Activated naive CD8-positive, alpha-beta T cell treated with anti-CD3 and anti-CD28 coated beads, Interleukin-2, amount 10 ng/mL, durations not matched to agents 7 days and 5 days (primary cell): ENCODE results near the gene PPP1R1B. TPM values are rescaled to one million over a fixed set of nuclear protein-coding genes. Genes with fewer than 3 reads are reported as not detected.
A peak's percentile ranks its signal among the peaks of the same experiment; 100 is the strongest.

Experiments used
- ATAC-seq: fragments of 150-1000 bp; cut with Tn5 transposase; one replicate; pipeline ENCODE4 v1.10.0; 2021; ENCODE audit warnings: low read depth, moderate library complexity
- POLR2A ChIA-PET: fragments of 350-600 bp; sonication (Branson Sonifier 250); formaldehyde crosslinking; loops from one replicate; lab custom pipeline; 2021; ENCODE audit warnings: antibody characterized with exemption; lab: Charles Lee
- DNase-seq: peaks from one replicate; pipeline ENCODE4 v3.0.0; 2021
- H3K27ac Mint-ChIP-seq: one replicate; pipeline ENCODE4 v1.8.0; 2022; ENCODE audit warnings: mild to moderate bottlenecking, mixed read lengths
- H3K27me3 Mint-ChIP-seq: one replicate; pipeline ENCODE4 v1.8.0; 2022; ENCODE audit warnings: mild to moderate bottlenecking, moderate library complexity, mixed read lengths
- H3K36me3 Mint-ChIP-seq: one replicate; pipeline ENCODE4 v1.8.0; 2021; ENCODE audit warnings: mild to moderate bottlenecking, mixed read lengths
- H3K4me1 Mint-ChIP-seq: one replicate; pipeline ENCODE4 v1.8.0; 2021; ENCODE audit warnings: mixed read lengths
- H3K4me3 Mint-ChIP-seq: one replicate; pipeline ENCODE4 v1.8.0; 2022; ENCODE audit warnings: mild to moderate bottlenecking, moderate library complexity, mixed read lengths
- H3K9me3 Mint-ChIP-seq: one replicate; pipeline ENCODE4 v1.8.0; 2021; ENCODE audit warnings: mixed read lengths
- total RNA-seq, 2 experiments: library from RNA; stranded (reverse); gene quantifications; one replicate each; pipeline ENCODE4 v1.2.3, GENCODE V29; 2021

Gene PPP1R1B
- total RNA-seq, 2 experiments from 2014 or later: not detected

GRCh38 chr17:39662551-39663339, 36.0 kb downstream of the PPP1R1B start:
- DNase-seq (no peak), ATAC-seq (no peak)
- POLR2A ChIA-PET: no interaction called here
- Mint-ChIP-seq H3K27ac (no peak overlapping the region), H3K36me3 (peaks cover 3% of the 10 kb centered on the region), H3K27me3 (peaks cover 7% of the 10 kb centered on the region), H3K4me3 (no peak overlapping the region), H3K4me1 (peaks cover 10% of the 10 kb centered on the region), H3K9me3 (no peaks in the 10 kb centered on the region)

- peaks cover 11% of the 10 kb centered on the region for H3K27me3 Mint-ChIP-seq
- DNase-seq (no peak), ATAC-seq (no peak)
- H3K9me3 Mint-ChIP-seq: no peaks in the 10 kb centered on the region
- POLR2A ChIA-PET: no interaction called here
- H3K27ac Mint-ChIP-seq: no peak overlapping the region
- no peak overlapping the region for H3K4me3 Mint-ChIP-seq
- peaks cover 3% of the 10 kb centered on the region for H3K36me3 Mint-ChIP-seq
- peaks cover 7% of the 10 kb centered on the region for H3K4me1 Mint-ChIP-seq
Observed at GRCh38 chr17:39663340-39663687, 36.6 kb downstream of the PPP1R1B start.

- no peaks in the 10 kb centered on the region for H3K9me3 Mint-ChIP-seq
- no peak overlapping the region for H3K4me3 Mint-ChIP-seq
- ATAC-seq (no peak), DNase-seq (no peak)
- H3K27me3 Mint-ChIP-seq: peaks cover 15% of the 10 kb centered on the region
- peaks cover 11% of the 10 kb centered on the region for H3K4me1 Mint-ChIP-seq
- H3K27ac Mint-ChIP-seq: no peak overlapping the region
- POLR2A ChIA-PET: no interaction called here
- H3K36me3 Mint-ChIP-seq: peaks cover 3% of the 10 kb centered on the region
Observed at GRCh38 chr17:39663688-39664580, 37.2 kb downstream of the PPP1R1B start.

GRCh38 chr17:39664581-39665561, 38.1 kb downstream of the PPP1R1B start, which contains the start of gene TCAP:
Gene TCAP, plus strand, starts transcription at chr17:39665349. Its CDS starts 11 bp downstream, at chr17:39665360.
- Mint-ChIP-seq H3K27me3 (peaks cover 17% of the 10 kb centered on the region), H3K4me3 (no peak within 1 kb of the TSS), H3K9me3 (no peaks in the 10 kb centered on the region), H3K36me3 (no peaks in the 10 kb centered on the region), H3K27ac (no peak within 1 kb of the TSS), H3K4me1 (peaks cover 9% of the 10 kb centered on the region)
- no peak for DNase-seq
- no peak for ATAC-seq
- POLR2A ChIA-PET: no interaction called here

- DNase-seq (no peak), ATAC-seq (peak; percentile 13)
- Mint-ChIP-seq H3K9me3 (no peaks in the 10 kb centered on the region), H3K36me3 (no peaks in the 10 kb centered on the region), H3K27ac (no peak overlapping the region), H3K4me3 (no peak overlapping the region), H3K4me1 (peaks cover 7% of the 10 kb centered on the region), H3K27me3 (peaks cover 19% of the 10 kb centered on the region)
- POLR2A ChIA-PET: interaction anchor here (1.0 kb wide), 1 partner anchor 10 kb away, joined by 3 read pairs; no protein-coding TSS in a partner anchor
Observed at GRCh38 chr17:39665642-39666224, 39.0 kb downstream of the PPP1R1B start.

- peaks cover 7% of the 10 kb centered on the region for H3K4me1 Mint-ChIP-seq
Observed at GRCh38 chr17:39666231-39666600, 39.5 kb downstream of the PPP1R1B start.

GRCh38 chr17:39666601-39667261, 40.0 kb downstream of the PPP1R1B start:
- ATAC-seq: no peak
- Mint-ChIP-seq H3K27ac (no peak overlapping the region), H3K36me3 (no peaks in the 10 kb centered on the region), H3K27me3 (peaks cover 21% of the 10 kb centered on the region), H3K9me3 (no peaks in the 10 kb centered on the region), H3K4me3 (no peak overlapping the region), H3K4me1 (peaks cover 5% of the 10 kb centered on the region)
- DNase-seq: no peak
- POLR2A ChIA-PET: interaction anchor here (0.6 to 1.0 kb wide), 4 partner anchors 9 to 63 kb away, joined by 3 read pairs; no protein-coding TSS in a partner anchor

More at GRCh38 chr17:39666231-39666600, 39.5 kb downstream of the PPP1R1B start:
- Mint-ChIP-seq H3K36me3 (no peaks in the 10 kb centered on the region), H3K4me3 (no peak overlapping the region), H3K27me3 (peaks cover 21% of the 10 kb centered on the region), H3K27ac (no peak overlapping the region), H3K9me3 (no peaks in the 10 kb centered on the region)
- POLR2A ChIA-PET: interaction anchor here (1.0 kb wide), 1 partner anchor 10 kb away, joined by 3 read pairs; no protein-coding TSS in a partner anchor
- ATAC-seq (no peak), DNase-seq (no peak)

- Mint-ChIP-seq H3K9me3 (no peaks in the 10 kb centered on the region), H3K4me1 (peaks cover 8% of the 10 kb centered on the region), H3K4me3 (peak overlapping the region; percentile 57), H3K36me3 (no peaks in the 10 kb centered on the region), H3K27ac (no peak overlapping the region), H3K27me3 (peaks cover 24% of the 10 kb centered on the region)
- POLR2A ChIA-PET: interaction anchor here (0.6 to 1.0 kb wide), 3 partner anchors 9 to 62 kb away, joined by 3 read pairs; no protein-coding TSS in a partner anchor
- DNase-seq: no peak
- ATAC-seq: no peak
Observed at GRCh38 chr17:39667262-39667944, 40.7 kb downstream of the PPP1R1B start.

- H3K27me3 Mint-ChIP-seq: peaks cover 24% of the 10 kb centered on the region
- no peak within 1 kb of the TSS for H3K27ac Mint-ChIP-seq
- peak within 1 kb of the TSS; percentile 62 for H3K4me3 Mint-ChIP-seq
- ATAC-seq (peak; percentile 70), DNase-seq (peak; percentile 85)
- H3K9me3 Mint-ChIP-seq: no peaks in the 10 kb centered on the region
- no peaks in the 10 kb centered on the region for H3K36me3 Mint-ChIP-seq
- peaks cover 8% of the 10 kb centered on the region for H3K4me1 Mint-ChIP-seq
- POLR2A ChIA-PET: interaction anchor here (0.8 to 1.7 kb wide), 3 partner anchors 20 to 267 kb away, joined by 3 to 8 read pairs (median 4); partner anchors contain the start of genes FBXL20 and PGAP3
Observed at GRCh38 chr17:39667945-39668924, 41.5 kb downstream of the PPP1R1B start, which contains the start of gene PNMT. Gene PNMT, plus strand, starts transcription at chr17:39668453. Its CDS starts 23 bp downstream, at chr17:39668476.

GRCh38 chr17:39669897-39670735, 43.4 kb downstream of the PPP1R1B start:
- POLR2A ChIA-PET: interaction anchor here (0.9 to 1.7 kb wide), 3 partner anchors 16 to 83 kb away, joined by 3 to 8 read pairs (median 3); partner anchors contain the start of gene PGAP3
- H3K36me3 Mint-ChIP-seq: no peaks in the 10 kb centered on the region
- H3K9me3 Mint-ChIP-seq: no peaks in the 10 kb centered on the region
- DNase-seq (no peak), ATAC-seq (no peak)
- H3K27me3 Mint-ChIP-seq: peaks cover 24% of the 10 kb centered on the region
- peaks cover 8% of the 10 kb centered on the region for H3K4me1 Mint-ChIP-seq
- no peak overlapping the region for H3K27ac Mint-ChIP-seq
- H3K4me3 Mint-ChIP-seq: no peak overlapping the region
